HepG2 (cell line): Measurements from ENCODE around the gene KRTAP10-6. TPM values are rescaled to one million over a fixed set of nuclear protein-coding genes. Genes with fewer than 3 reads are reported as not detected.

ENCODE experiments used
- ATAC-seq: fragments of 200-7000 bp; cut with Tn5 transposase; 3 replicates; pipeline ENCODE4 v1.9.1; 2020; ENCODE audit warnings: mild to moderate bottlenecking, moderate library complexity
- BruUV-seq: library from RNA; stranded (reverse); fragments of 400-500 nt; replicated peaks from 2 replicates; lab custom pipeline; 2021; lab: Mats Ljungman, UMichigan
- CTCF ChIA-PET: fragments of 300-600 bp; formaldehyde crosslinking; extraction: SDS; loops from one replicate; lab custom pipeline; 2021; ENCODE audit warnings: low total read pairs, inconsistent platforms, low intra/inter-chr PET ratio; lab: Yijun Ruan, JAX
- POLR2A ChIA-PET: fragments of 350-600 bp; sonication (Branson Sonifier 250); formaldehyde crosslinking; loops from one replicate; lab custom pipeline; 2020; ENCODE audit warnings: antibody characterized with exemption, inconsistent platforms; lab: Yijun Ruan, JAX
- DNase-seq: peaks from one replicate; pipeline ENCODE4 v3.0.0-alpha.2; 2015; ENCODE audit warnings: low spot score
- FAIRE-seq: peaks from 3 replicates; lab custom pipeline; 2011; peaks lifted over from hg19 to GRCh38; lab: Jason Lieb, UNC
- H2AFZ ChIP-seq: one replicate; pipeline ENCODE4 v1.6.1; 2011; ENCODE audit warnings: low read length, inconsistent platforms
- H3K27ac ChIP-seq: fragments of 300-600 bp; 3 replicates; pipeline ENCODE4 v1.8.0; 2011; ENCODE audit warnings: mixed run types, mild to moderate bottlenecking, mixed read lengths, low read length, inconsistent platforms; ENCODE audit not compliant: insufficient read depth; ENCODE audit errors: extremely low read length
- H3K27me3 ChIP-seq, 2 experiments: fragments of 200-600 bp in 1 of 2; 2 replicates in 1 of 2; 3 replicates in 1 of 2; pipeline versions ENCODE4 v1.6.0 to v1.8.0; 2011; ENCODE audit warnings: low read length in 2 of 2, mild to moderate bottlenecking in 2 of 2, moderate library complexity in 2 of 2, inconsistent platforms in 1 of 2; ENCODE audit not compliant: insufficient read depth in 2 of 2, control insufficient read depth in 1 of 2
- H3K36me3 ChIP-seq, 2 experiments: fragments of 200-600 bp in 1 of 2; replicated peaks in 1 of 2; 2 replicates in 1 of 2; 3 replicates in 1 of 2; pipeline versions ENCODE4 v1.5.1 to v1.8.0; 2011; ENCODE audit warnings: low read length in 2 of 2, inconsistent platforms in 1 of 2; ENCODE audit not compliant: insufficient read depth in 2 of 2, control insufficient read depth in 1 of 2
- H3K4me1 ChIP-seq: 2 replicates; pipeline ENCODE4 v1.5.1; 2012; ENCODE audit warnings: low read length, inconsistent platforms; ENCODE audit not compliant: insufficient read depth
- H3K4me2 ChIP-seq: 2 replicates; pipeline ENCODE4 v1.6.0; 2011; ENCODE audit warnings: low read depth, low read length, inconsistent platforms
- H3K4me3 ChIP-seq, 3 experiments: fragments of 200-600 bp in 1 of 3; sonication (generic), shearing (Covaris generic) in 1 of 3; replicated peaks in 1 of 3; 2 replicates each; pipeline ENCODE4 v1.5.1; 2011 to 2016; ENCODE audit warnings: low read length in 3 of 3, inconsistent platforms in 2 of 3, low read depth in 2 of 3, mild to moderate bottlenecking in 2 of 3, control low read depth in 1 of 3, mixed read lengths in 1 of 3; ENCODE audit not compliant: insufficient read depth in 1 of 3
- H3K79me2 ChIP-seq: one replicate; pipeline ENCODE4 v1.6.1; 2011; ENCODE audit warnings: low read length, inconsistent platforms; ENCODE audit not compliant: insufficient read depth
- H3K9ac ChIP-seq: 2 replicates; pipeline ENCODE4 v1.6.0; 2011; ENCODE audit warnings: mild to moderate bottlenecking, low read depth, low read length, inconsistent platforms; ENCODE audit not compliant: insufficient read depth
- H3K9me3 ChIP-seq: 2 replicates; pipeline ENCODE4 v1.5.1; 2012; ENCODE audit warnings: mild to moderate bottlenecking, low read length
- H4K20me1 ChIP-seq: 2 replicates; pipeline ENCODE4 v1.6.0; 2011; ENCODE audit warnings: inconsistent platforms, mild to moderate bottlenecking, low read length, moderate library complexity; ENCODE audit not compliant: insufficient read depth
- HNRNPUL1 ChIP-seq: fragments of 200-400 bp; formaldehyde crosslinking; IDR thresholded peaks from 2 replicates; pipeline ENCODE4 v1.6.1; 2017; ENCODE audit warnings: low read depth, mild to moderate bottlenecking, low read length, moderate library complexity
- NFIB ChIP-seq: sonication (generic); formaldehyde crosslinking; IDR thresholded peaks from 2 replicates; pipeline ENCODE4 v1.9.0; 2021; ENCODE audit warnings: missing genetic modification reagents, mild to moderate bottlenecking, borderline replicate concordance
- NONO ChIP-seq, 2 experiments: fragments of 450-650 bp in 1 of 2; sonication (generic) in 1 of 2; formaldehyde crosslinking in 1 of 2; IDR thresholded peaks in 1 of 2; conservative IDR thresholded peaks in 1 of 2; 2 replicates each; pipeline versions ENCODE4 v1.6.1 to v1.8.0; 2017 to 2022; ENCODE audit warnings: mild to moderate bottlenecking in 1 of 2, missing genetic modification reagents in 1 of 2, moderate library complexity in 1 of 2
- SATB2 ChIP-seq: sonication (generic); formaldehyde crosslinking; IDR thresholded peaks from 2 replicates; pipeline ENCODE4 v1.5.0; 2020; ENCODE audit warnings: missing genetic modification reagents
- SP4 ChIP-seq: sonication (generic); formaldehyde crosslinking; IDR thresholded peaks from 2 replicates; pipeline ENCODE4 v1.8.1; 2023; ENCODE audit warnings: mild to moderate bottlenecking, missing genetic modification reagents
- YY1 ChIP-seq: IDR thresholded peaks from 2 replicates; pipeline ENCODE4 v1.6.1; 2011; ENCODE audit warnings: low read length, low read depth, moderate library complexity, mild to moderate bottlenecking; ENCODE audit not compliant: insufficient read depth, insufficient replicate concordance
- ZNF33A ChIP-seq: sonication (generic); formaldehyde crosslinking; IDR thresholded peaks from 2 replicates; pipeline ENCODE4 v1.5.1; 2020; ENCODE audit warnings: missing genetic modification reagents, mild to moderate bottlenecking, moderate library complexity, borderline replicate concordance
- ZNF552 ChIP-seq: sonication (generic); formaldehyde crosslinking; IDR thresholded peaks from 2 replicates; pipeline ENCODE4 v1.9.0; 2022; ENCODE audit warnings: missing genetic modification reagents, mild to moderate bottlenecking, borderline replicate concordance
- ZNF616 ChIP-seq: sonication (generic); formaldehyde crosslinking; IDR thresholded peaks from 2 replicates; pipeline ENCODE4 v1.5.0; 2020; ENCODE audit warnings: low read depth, mild to moderate bottlenecking, missing genetic modification reagents
- ZNF703 ChIP-seq: sonication (generic); formaldehyde crosslinking; IDR thresholded peaks from 2 replicates; pipeline ENCODE4 v1.5.1; 2020; ENCODE audit warnings: missing genetic modification reagents, mild to moderate bottlenecking, moderate library complexity, borderline replicate concordance
- ZNF781 ChIP-seq: sonication (generic); formaldehyde crosslinking; IDR thresholded peaks from 2 replicates; pipeline ENCODE4 v1.5.1; 2020; ENCODE audit warnings: borderline replicate concordance, mild to moderate bottlenecking, missing genetic modification reagents; ENCODE audit errors: not compliant biosample characterization
- WGBS: methylation state at CpG from one replicate; pipeline ENCODE4 v1.1.6; 2017; ENCODE audit warnings: low lambda C conversion rate; 5-methylcytosine and 5-hydroxymethylcytosine counted together
- in situ Hi-C: cut with HindIII; loops from 2 replicates; pipeline ENCODE4 v1.10.0; 2017; ENCODE audit warnings: low pct_unique_long_range_greater_than_20kb; ENCODE audit not compliant: extremely low pct_ligation_motif_present
- intact Hi-C: fragments of 100-400 bp; cut with micrococcal nuclease; formaldehyde crosslinking; loops from one replicate; pipeline ENCODE4 v1.10.0; 2022; ENCODE audit not compliant: unreplicated experiment
- polyA plus RNA-seq, 8 experiments: library from polyadenylated mRNA; depleted of rRNA in 3 of 8; stranded (reverse) in 7 of 8; unstranded in 1 of 8; fragments of >200 nt; fragmentation: Illumina TruSeq in 4 of 8; extraction: Trizol in 4 of 8; gene quantifications; 2 replicates each; pipeline versions ENCODE4 v1.2.1 to v1.2.3, GENCODE V29; 2011 to 2016; ENCODE audit warnings: low read depth in 4 of 8, missing spikeins in 1 of 8, mixed read lengths in 1 of 8; ENCODE audit not compliant: insufficient read depth in 1 of 8
- total RNA-seq, 5 experiments: library from RNA; depleted of rRNA; stranded (reverse); fragments of >200 nt; fragmentation: Illumina TruSeq; extraction: Trizol; gene quantifications; 2 replicates each; pipeline ENCODE4 v1.2.3, GENCODE V29; 2016; ENCODE audit warnings: low read depth in 1 of 5
- TF ChIP-seq, protein P1 (sequence below): sonication (generic); formaldehyde crosslinking; IDR thresholded peaks from 2 replicates; pipeline ENCODE4 v1.8.0; 2022; ENCODE audit warnings: mild to moderate bottlenecking, missing genetic modification reagents, moderate library complexity
- TF ChIP-seq, protein P2 (sequence below): sonication (generic); formaldehyde crosslinking; IDR thresholded peaks from 2 replicates; pipeline ENCODE4 v1.4.0; 2020; ENCODE audit warnings: missing genetic modification reagents

KRTAP10-6 gene
- total and polyA plus RNA-seq, 2 of the 13 experiments (the other 11 are each of a cell fraction or from before 2014, with no cell fraction given), result not detected

GRCh38 chr21:44640761-44641160, 48.5 kb upstream of the KRTAP10-6 start:
- peaks cover 1 to 6% of the 10 kb centered on the region in 2 experiments; a peak in 2 of 5 replicates for H3K27me3 ChIP-seq
- H4K20me1 ChIP-seq, result no peaks in the 10 kb centered on the region
- no peak for DNase-seq
- in situ Hi-C loops, result no loop called here
- TF ChIP-seq NFIB (CRISPR knock-in tag) (no peak), HNRNPUL1 (no peak), YY1 (no peak), ZNF616 (no peak), NONO (IDR thresholded peaks at IDR 0.05) (no peak), NONO (CRISPR knock-in tag; conservative IDR thresholded peaks at IDR 0.05) (no peak), ZNF703 (CRISPR knock-in tag) (no peak), ZNF552 (CRISPR knock-in tag) (no peak), ZNF781 (CRISPR knock-in tag) (no peak), SP4 (CRISPR knock-in tag) (no peak), SATB2 (CRISPR knock-in tag) (no peak), ZNF33A (CRISPR knock-in tag) (no peak)
- TF ChIP-seq, protein P1, sequence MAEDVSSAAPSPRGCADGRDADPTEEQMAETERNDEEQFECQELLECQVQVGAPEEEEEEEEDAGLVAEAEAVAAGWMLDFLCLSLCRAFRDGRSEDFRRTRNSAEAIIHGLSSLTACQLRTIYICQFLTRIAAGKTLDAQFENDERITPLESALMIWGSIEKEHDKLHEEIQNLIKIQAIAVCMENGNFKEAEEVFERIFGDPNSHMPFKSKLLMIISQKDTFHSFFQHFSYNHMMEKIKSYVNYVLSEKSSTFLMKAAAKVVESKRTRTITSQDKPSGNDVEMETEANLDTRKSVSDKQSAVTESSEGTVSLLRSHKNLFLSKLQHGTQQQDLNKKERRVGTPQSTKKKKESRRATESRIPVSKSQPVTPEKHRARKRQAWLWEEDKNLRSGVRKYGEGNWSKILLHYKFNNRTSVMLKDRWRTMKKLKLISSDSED (CRISPR knock-in tag), result no peak
- TF ChIP-seq, protein P2, sequence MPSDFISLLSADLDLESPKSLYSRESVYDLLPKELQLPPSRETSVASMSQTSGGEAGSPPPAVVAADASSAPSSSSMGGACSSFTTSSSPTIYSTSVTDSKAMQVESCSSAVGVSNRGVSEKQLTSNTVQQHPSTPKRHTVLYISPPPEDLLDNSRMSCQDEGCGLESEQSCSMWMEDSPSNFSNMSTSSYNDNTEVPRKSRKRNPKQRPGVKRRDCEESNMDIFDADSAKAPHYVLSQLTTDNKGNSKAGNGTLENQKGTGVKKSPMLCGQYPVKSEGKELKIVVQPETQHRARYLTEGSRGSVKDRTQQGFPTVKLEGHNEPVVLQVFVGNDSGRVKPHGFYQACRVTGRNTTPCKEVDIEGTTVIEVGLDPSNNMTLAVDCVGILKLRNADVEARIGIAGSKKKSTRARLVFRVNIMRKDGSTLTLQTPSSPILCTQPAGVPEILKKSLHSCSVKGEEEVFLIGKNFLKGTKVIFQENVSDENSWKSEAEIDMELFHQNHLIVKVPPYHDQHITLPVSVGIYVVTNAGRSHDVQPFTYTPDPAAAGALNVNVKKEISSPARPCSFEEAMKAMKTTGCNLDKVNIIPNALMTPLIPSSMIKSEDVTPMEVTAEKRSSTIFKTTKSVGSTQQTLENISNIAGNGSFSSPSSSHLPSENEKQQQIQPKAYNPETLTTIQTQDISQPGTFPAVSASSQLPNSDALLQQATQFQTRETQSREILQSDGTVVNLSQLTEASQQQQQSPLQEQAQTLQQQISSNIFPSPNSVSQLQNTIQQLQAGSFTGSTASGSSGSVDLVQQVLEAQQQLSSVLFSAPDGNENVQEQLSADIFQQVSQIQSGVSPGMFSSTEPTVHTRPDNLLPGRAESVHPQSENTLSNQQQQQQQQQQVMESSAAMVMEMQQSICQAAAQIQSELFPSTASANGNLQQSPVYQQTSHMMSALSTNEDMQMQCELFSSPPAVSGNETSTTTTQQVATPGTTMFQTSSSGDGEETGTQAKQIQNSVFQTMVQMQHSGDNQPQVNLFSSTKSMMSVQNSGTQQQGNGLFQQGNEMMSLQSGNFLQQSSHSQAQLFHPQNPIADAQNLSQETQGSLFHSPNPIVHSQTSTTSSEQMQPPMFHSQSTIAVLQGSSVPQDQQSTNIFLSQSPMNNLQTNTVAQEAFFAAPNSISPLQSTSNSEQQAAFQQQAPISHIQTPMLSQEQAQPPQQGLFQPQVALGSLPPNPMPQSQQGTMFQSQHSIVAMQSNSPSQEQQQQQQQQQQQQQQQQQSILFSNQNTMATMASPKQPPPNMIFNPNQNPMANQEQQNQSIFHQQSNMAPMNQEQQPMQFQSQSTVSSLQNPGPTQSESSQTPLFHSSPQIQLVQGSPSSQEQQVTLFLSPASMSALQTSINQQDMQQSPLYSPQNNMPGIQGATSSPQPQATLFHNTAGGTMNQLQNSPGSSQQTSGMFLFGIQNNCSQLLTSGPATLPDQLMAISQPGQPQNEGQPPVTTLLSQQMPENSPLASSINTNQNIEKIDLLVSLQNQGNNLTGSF (CRISPR knock-in tag), result no peak
- CTCF ChIA-PET, result no interaction called here
- H2AFZ ChIP-seq, result no peak overlapping the region
- no peaks in the 10 kb centered on the region for H3K79me2 ChIP-seq
- no TSS peak for BruUV-seq
- intact Hi-C loops, result no loop called here
- H3K27ac ChIP-seq, result no peak overlapping the region
- no peak overlapping the region for H3K9ac ChIP-seq
- no peaks in the 10 kb centered on the region for H3K4me1 ChIP-seq
- no peak overlapping the region for H3K4me3 ChIP-seq
- H3K9me3 ChIP-seq, result peaks cover 22% of the 10 kb centered on the region
- H3K4me2 ChIP-seq, result no peak overlapping the region
- no peak for ATAC-seq
- H3K36me3 ChIP-seq, result no peaks in the 10 kb centered on the region
- 20% methylated on average over 2 of the region's 5 CpGs for WGBS
- POLR2A ChIA-PET, result no interaction called here
- FAIRE-seq, result no peak
